Sigmoid colon (tissue), 4 donors: Measurements from ENCODE around the gene SCAMP1.

ENCODE experiments used
- CTCF ChIP-seq, 4 experiments: fragments of 450-650 bp in 3 of 4; fragments of 200-600 bp in 1 of 4; IDR thresholded peaks; one replicate each; pipeline ENCODE4 v1.5.1; 2016 to 2019; ENCODE audit warnings: antibody characterized with exemption in 4 of 4, mild to moderate bottlenecking in 3 of 4, moderate library complexity in 2 of 4
- POLR2AphosphoS5 ChIP-seq, 4 donors: sonication (generic); formaldehyde crosslinking; IDR thresholded peaks; one replicate each; pipeline ENCODE4 v1.6.1; 2017; ENCODE audit warnings: antibody characterized with exemption in 4 of 4

GRCh38 chr5:78355561-78355960, 4.9 kb upstream of the SCAMP1 start:
- TF ChIP-seq POLR2AphosphoS5 (IDR thresholded peaks at IDR 0.05) (no peak), CTCF (IDR thresholded peaks at IDR 0.05) (no peak)
